Measurements from ENCODE around the gene PTPRG. TPM values are rescaled to one million over a fixed set of nuclear protein-coding genes. Genes with fewer than 3 reads are reported as not detected.

The PTPRG gene
- total and polyA plus RNA-seq, 2 donors (not counting 3 experiments of a cell fraction or from before 2014, with no cell fraction given): 8.9 to 39.1 TPM

GRCh38 chr3:61901496-61901895, 340.1 kb downstream of the PTPRG start:
- Histone ChIP-seq H3K9me1 (replicated peaks; ENCODE audit: control insufficient read depth, extremely low read depth, insufficient read depth, low read length) (no peaks in the 10 kb centered on the region), H3K27ac (ENCODE audit: insufficient read depth, low read depth, low read length) (no peak overlapping the region), H3K36me3 (ENCODE audit: control insufficient read depth in 2 of 2, extremely low read depth in 1 of 2, insufficient read depth in 2 of 2, low read length in 2 of 2) (no peaks in the 10 kb centered on the region), H3K9me3 (replicated peaks; ENCODE audit: control insufficient read depth, insufficient read depth, low read length) (no peaks in the 10 kb centered on the region), H3K27me3 (ENCODE audit: control insufficient read depth in 2 of 2, insufficient read depth in 2 of 2, low read length in 2 of 2) (no peaks in the 10 kb centered on the region), H3K79me2 (ENCODE audit: control insufficient read depth, insufficient read depth, low read length) (no peaks in the 10 kb centered on the region), H3K9ac (replicated peaks; ENCODE audit: extremely low read depth, insufficient read depth, low read length) (no peak overlapping the region), H3K4me3 (replicated peaks in 1 of 3; ENCODE audit: insufficient read depth in 1 of 3, low read depth in 1 of 3, low read length in 3 of 3) (no peak overlapping the region), H3K4me2 (ENCODE audit: insufficient read depth, low read length) (no peak overlapping the region), H2AFZ (ENCODE audit: low read depth, low read length) (no peak overlapping the region), H3K4me1 (ENCODE audit: control insufficient read depth, extremely low read depth, insufficient read depth, low read length) (no peaks in the 10 kb centered on the region), H4K20me1 (replicated peaks; ENCODE audit: control insufficient read depth, extremely low read depth, insufficient read depth, low read length) (peaks cover 2% of the 10 kb centered on the region)
- no peak for DNase-seq (ENCODE audit: low read depth, low spot score)
- ChIA-PET POLR2A (no interaction called here), CTCF (no interaction called here)
- BruUV-seq (replicated peaks): no TSS peak
- dilution Hi-C loops (cut with MboI; ENCODE audit: extremely low pct_ligation_motif_present, low sequenced_read_pairs) (no loop called here), intact Hi-C loops (cut with micrococcal nuclease) (no loop called here)
- no peak for FAIRE-seq
- TF ChIP-seq POLR2A (IDR thresholded peaks at IDR 0.05; ENCODE audit: low read depth, low read length) (no peak), CTCF (IDR thresholded peaks at IDR 0.05; ENCODE audit: extremely low read depth in 1 of 2, insufficient read depth in 1 of 2, low read depth in 1 of 2, low read length in 2 of 2) (no peak), GATA2 (IDR thresholded peaks at IDR 0.05; ENCODE audit: insufficient read depth, insufficient read length, low read depth, low read length) (no peak), MYC (IDR thresholded peaks at IDR 0.05; ENCODE audit: low read depth, low read length) (no peak), EZH2 (IDR thresholded peaks at IDR 0.05; ENCODE audit: borderline replicate concordance, low read depth, low read length, severe bottlenecking) (no peak), MAX (IDR thresholded peaks at IDR 0.05; ENCODE audit: insufficient read depth, insufficient read length) (no peak), POLR2AphosphoS5 (IDR thresholded peaks at IDR 0.05; ENCODE audit: insufficient read depth, low read depth, low read length) (no peak), FOS (IDR thresholded peaks at IDR 0.05; ENCODE audit: borderline replicate concordance, insufficient read depth, low read length) (no peak), JUN (IDR thresholded peaks at IDR 0.05; ENCODE audit: borderline replicate concordance, insufficient read depth, insufficient read length, low read depth) (no peak)
